ENCODE measurements around the gene LBX2. TPM values are rescaled to one million over a fixed set of nuclear protein-coding genes. Genes with fewer than 3 reads are reported as not detected.

The LBX2 gene
- total RNA-seq, 2 experiments from 2014 or later, result 0.31 TPM; not detected in 1

DNA sequence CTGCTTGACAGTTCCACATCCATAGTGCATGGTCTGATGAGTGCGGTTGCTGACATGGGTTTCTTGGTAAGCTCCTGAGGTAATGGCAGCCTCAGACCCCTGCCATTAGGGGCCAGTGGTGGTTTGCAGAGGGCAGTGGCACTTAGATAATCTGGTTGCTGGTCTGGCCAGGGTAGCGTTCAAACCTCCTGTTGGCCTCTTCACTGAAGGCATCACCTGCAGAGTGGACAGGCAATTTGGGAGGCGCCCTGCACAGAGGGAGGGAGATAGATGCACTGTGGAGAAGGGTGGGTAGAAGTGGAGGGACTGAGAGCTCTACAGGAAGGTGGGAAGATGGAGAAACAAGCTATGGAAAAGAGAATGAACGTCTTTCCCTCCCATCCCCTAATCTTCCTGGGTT lies 34.1 kb upstream of the LBX2 start:
- Mint-ChIP-seq H3K27me3 (ENCODE audit: low read depth) (peaks cover 4% of the 10 kb centered on the region), H3K4me1 (ENCODE audit: low read depth) (peaks cover 21% of the 10 kb centered on the region), H3K4me3 (no peak overlapping the region), H3K36me3 (ENCODE audit: low read depth) (peaks cover 21% of the 10 kb centered on the region), H3K27ac (no peak overlapping the region), H3K9me3 (no peaks in the 10 kb centered on the region)
- CTCF ChIA-PET, result interaction anchor here (1.9 to 4.4 kb wide), 4 partner anchors 12 to 53 kb away, joined by 4 to 50 read pairs (median 24); partner anchors contain the start of genes CCDC142 and TTC31
- intact Hi-C loops (cut with micrococcal nuclease), result loop anchor here (5.0 to 10.0 kb wide), 4 partner anchors 36 to 709 kb away; partner anchors contain the start of genes LBX2 and STAMBP
- DNase-seq, result no peak

DNA sequence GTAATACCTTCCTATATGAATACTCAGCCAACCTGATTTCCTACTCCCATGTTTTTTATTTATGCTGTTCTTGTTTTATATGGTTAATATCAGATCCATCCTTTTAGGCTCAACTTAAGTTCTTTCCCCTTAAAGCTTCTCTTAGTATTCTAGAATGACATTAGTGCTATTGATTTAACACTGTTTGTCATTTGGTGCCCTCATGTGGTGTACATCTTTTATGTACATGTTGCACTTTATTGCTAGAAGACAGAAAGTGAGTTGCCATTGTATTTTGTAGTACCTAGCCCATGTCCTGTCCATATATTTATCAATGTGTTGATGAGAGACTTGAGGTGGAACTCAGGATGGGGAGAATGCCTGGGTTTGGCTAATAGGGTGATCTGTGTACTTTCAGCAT lies 32.8 kb upstream of the LBX2 start:
- intact Hi-C loops (cut with micrococcal nuclease), result loop anchor here (1.0 to 10.0 kb wide), 5 partner anchors 35 to 707 kb away; partner anchors contain the start of genes LBX2 and STAMBP
- peaks cover 34% of the 10 kb centered on the region for H3K36me3 Mint-ChIP-seq (ENCODE audit: low read depth)
- peak overlapping the region; percentile 35 for H3K4me3 Mint-ChIP-seq
- H3K4me1 Mint-ChIP-seq (ENCODE audit: low read depth), result peaks cover 33% of the 10 kb centered on the region
- DNase-seq, result no peak
- H3K9me3 Mint-ChIP-seq, result no peaks in the 10 kb centered on the region
- peak overlapping the region; percentile 2 for H3K27ac Mint-ChIP-seq
- CTCF ChIA-PET, result interaction anchor here (0.5 to 4.4 kb wide), 18 partner anchors 10 to 197 kb away, joined by 3 to 50 read pairs (median 4); partner anchors contain the start of genes CCDC142, MRPL53, TTC31 and WBP1
- no peaks in the 10 kb centered on the region for H3K27me3 Mint-ChIP-seq (ENCODE audit: low read depth)

DNA sequence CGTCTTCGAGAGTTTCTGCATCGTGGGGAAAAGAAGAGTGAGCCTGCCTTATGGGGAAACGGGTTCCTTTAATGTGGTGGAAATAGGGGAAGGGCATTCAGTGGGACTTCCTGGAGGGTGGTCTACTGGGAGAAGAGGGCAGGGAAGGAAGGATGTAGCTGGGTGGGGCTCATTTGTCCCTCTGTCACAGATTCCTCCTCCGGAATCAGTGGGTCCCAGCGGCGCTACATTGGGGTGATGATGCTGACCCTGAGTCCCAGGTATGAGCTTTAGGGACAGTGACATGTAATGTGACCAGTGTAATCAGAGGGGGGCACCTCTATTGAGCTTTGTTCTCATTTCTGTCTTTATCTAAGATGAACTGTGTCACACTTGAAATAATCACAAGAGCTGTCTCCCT lies 32.3 kb upstream of the LBX2 start:
- peak overlapping the region; percentile 2 for H3K27ac Mint-ChIP-seq
- no peaks in the 10 kb centered on the region for H3K27me3 Mint-ChIP-seq (ENCODE audit: low read depth)
- no peak for DNase-seq
- CTCF ChIA-PET, result interaction anchor here (0.5 to 4.4 kb wide), 21 partner anchors 10 to 197 kb away, joined by 3 to 50 read pairs (median 3); partner anchors contain the start of genes CCDC142, MRPL53, TTC31 and WBP1
- no peaks in the 10 kb centered on the region for H3K9me3 Mint-ChIP-seq
- H3K4me1 Mint-ChIP-seq (ENCODE audit: low read depth), result peaks cover 36% of the 10 kb centered on the region
- H3K4me3 Mint-ChIP-seq, result peak overlapping the region; percentile 34
- peaks cover 39% of the 10 kb centered on the region for H3K36me3 Mint-ChIP-seq (ENCODE audit: low read depth)
- intact Hi-C loops (cut with micrococcal nuclease), result loop anchor here (1.0 to 10.0 kb wide), 6 partner anchors 34 to 707 kb away; partner anchors contain the start of genes HK2, LBX2 and STAMBP

DNA sequence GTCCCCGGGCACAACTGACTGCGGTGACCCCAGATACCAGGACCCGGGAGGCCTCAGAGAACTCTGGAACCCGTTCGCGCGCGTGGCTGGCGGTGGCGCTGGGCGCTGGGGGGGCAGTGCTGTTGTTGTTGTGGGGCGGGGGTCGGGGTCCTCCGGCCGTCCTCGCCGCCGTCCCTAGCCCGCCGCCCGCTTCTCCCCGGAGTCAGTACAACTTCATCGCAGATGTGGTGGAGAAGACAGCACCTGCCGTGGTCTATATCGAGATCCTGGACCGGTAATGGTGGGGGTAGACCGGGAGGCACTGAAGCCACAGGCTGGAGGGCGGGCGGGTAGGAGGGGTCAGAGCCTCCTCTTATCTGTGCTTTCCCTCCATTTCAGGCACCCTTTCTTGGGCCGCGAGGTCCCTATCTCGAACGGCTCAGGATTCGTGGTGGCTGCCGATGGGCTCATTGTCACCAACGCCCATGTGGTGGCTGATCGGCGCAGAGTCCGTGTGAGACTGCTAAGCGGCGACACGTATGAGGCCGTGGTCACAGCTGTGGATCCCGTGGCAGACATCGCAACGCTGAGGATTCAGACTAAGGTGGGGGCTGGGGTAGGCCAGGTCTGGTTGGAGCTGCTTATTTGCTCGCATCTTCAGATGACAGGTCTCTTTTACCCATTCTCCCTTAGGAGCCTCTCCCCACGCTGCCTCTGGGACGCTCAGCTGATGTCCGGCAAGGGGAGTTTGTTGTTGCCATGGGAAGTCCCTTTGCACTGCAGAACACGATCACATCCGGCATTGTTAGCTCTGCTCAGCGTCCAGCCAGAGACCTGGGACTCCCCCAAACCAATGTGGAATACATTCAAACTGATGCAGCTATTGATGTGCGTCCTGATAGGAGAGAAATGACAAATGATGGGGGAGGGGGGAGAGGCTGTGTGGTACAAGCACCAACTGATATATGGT lies 31.1 kb upstream of the LBX2 start:
- peaks cover 48% of the 10 kb centered on the region for H3K36me3 Mint-ChIP-seq (ENCODE audit: low read depth)
- CTCF ChIA-PET, result interaction anchor here (0.9 to 4.4 kb wide), 10 partner anchors 21 to 61 kb away, joined by 3 to 50 read pairs (median 6); partner anchors contain the start of genes CCDC142 and TTC31
- peak overlapping the region; percentile 98 for H3K4me3 Mint-ChIP-seq
- peak overlapping the region; percentile 84 for H3K27ac Mint-ChIP-seq
- peaks cover 40% of the 10 kb centered on the region for H3K4me1 Mint-ChIP-seq (ENCODE audit: low read depth)
- intact Hi-C loops (cut with micrococcal nuclease), result loop anchor here (2.0 to 10.0 kb wide), 5 partner anchors 33 to 706 kb away; partner anchors contain the start of genes HK2, LBX2 and STAMBP
- no peaks in the 10 kb centered on the region for H3K27me3 Mint-ChIP-seq (ENCODE audit: low read depth)
- peak; percentile 77 for DNase-seq
- H3K9me3 Mint-ChIP-seq, result no peaks in the 10 kb centered on the region

DNA sequence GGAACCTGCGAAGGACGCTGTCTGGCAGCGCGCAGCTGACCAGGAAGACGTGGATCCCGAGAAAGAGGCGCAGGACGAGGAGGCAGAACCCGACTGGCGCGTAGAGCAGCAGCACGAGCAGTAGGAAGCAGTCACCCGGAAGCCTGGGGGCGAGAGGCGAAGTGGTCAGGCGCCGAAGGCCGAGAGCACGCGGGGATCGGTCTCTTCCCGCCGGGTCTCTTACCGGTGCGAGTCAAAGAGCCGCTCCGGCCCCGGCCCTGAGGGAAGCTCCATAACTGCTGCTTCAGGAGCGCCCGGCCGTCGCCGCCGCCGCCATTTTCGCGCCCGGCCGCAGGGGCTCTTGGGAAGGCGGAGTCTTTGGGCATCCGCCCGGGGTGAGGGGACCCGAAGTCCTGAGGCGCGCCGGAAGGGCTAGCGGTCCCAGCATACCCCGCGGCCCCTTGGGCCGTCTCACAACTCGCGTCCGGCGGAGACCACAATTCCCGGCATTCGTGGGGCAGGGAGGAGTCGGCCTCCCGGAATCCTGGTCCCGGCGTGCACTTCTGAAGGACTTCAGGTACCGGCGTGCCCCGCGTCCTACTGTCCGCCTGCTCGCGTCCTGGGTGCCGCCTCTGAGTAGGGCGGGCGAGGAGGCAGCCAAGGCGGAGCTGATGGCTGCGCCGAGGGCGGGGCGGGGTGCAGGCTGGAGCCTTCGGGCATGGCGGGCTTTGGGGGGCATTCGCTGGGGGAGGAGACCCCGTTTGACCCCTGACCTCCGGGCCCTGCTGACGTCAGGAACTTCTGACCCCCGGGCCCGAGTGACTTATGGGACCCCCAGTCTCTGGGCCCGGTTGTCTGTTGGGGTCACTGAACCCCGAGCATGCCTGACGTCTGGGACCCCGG lies 30.2 kb upstream of the LBX2 start, which contains the start of the genes AUP1 and HTRA2:
Gene AUP1 (minus strand): TSS at position 350 of the 882 bp plus-strand sequence. CDS start 77 bp downstream, at position 273.
Gene HTRA2 (plus strand): TSS at position 577 of the 882 bp plus-strand sequence. CDS start 74 bp downstream, at position 651.
- peak within 1 kb of the TSS; percentile 91 for H3K27ac Mint-ChIP-seq
- CTCF ChIA-PET, result interaction anchor here (0.9 to 4.4 kb wide), 10 partner anchors 9 to 60 kb away, joined by 3 to 39 read pairs (median 4); partner anchors contain the start of genes CCDC142 and TTC31
- H3K9me3 Mint-ChIP-seq, result no peaks in the 10 kb centered on the region
- intact Hi-C loops (cut with micrococcal nuclease), result loop anchor here (1.0 to 10.0 kb wide), 14 partner anchors 13 to 705 kb away; partner anchors contain the start of genes C2orf81, DOK1, HK2 and INO80B
- peaks cover 40% of the 10 kb centered on the region for H3K4me1 Mint-ChIP-seq (ENCODE audit: low read depth)
- H3K36me3 Mint-ChIP-seq (ENCODE audit: low read depth), result peaks cover 48% of the 10 kb centered on the region
- H3K27me3 Mint-ChIP-seq (ENCODE audit: low read depth), result no peaks in the 10 kb centered on the region
- DNase-seq, result peak; percentile 96
- peak within 1 kb of the TSS; percentile 98 for H3K4me3 Mint-ChIP-seq

DNA sequence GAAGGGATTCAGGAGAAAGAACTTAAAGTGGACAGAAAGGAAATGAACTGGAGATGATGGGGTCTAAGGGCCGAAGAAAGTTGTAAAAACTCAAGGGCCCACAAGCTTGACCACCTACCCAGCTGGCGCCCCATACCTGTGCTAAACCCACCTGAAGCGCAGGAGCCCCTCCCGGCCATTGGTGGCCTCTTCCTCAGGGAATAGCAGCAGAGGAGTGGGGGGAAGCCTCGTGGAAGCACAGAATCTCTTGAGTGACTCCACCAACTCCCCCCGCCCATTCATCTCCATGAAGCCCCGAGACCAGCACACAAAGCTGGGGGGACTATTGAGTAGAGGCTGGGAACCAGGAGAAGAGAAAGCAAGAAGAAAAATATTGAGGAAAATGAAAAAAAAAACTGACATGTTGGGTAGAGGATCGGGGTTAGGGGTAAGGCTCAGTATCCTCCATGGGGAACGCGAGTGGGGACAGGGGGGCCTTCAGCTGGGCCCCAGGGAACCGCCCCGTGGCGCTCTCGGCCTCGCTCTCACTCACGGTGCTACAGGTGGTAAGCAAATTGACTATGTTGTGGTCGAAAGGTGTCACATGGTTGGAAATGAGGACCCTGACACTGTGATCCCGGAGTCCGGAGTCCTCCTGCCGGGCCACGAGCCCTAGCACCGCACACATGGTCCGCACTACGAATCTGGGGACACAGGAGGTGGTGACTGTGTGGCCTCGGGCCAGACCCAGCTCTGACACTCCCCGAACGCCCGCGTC lies 29.4 kb upstream of the LBX2 start:
- no peaks in the 10 kb centered on the region for H3K27me3 Mint-ChIP-seq (ENCODE audit: low read depth)
- peaks cover 40% of the 10 kb centered on the region for H3K4me1 Mint-ChIP-seq (ENCODE audit: low read depth)
- H3K4me3 Mint-ChIP-seq, result peak overlapping the region; percentile 98
- CTCF ChIA-PET, result interaction anchor here (0.9 to 2.7 kb wide), 8 partner anchors 10 to 61 kb away, joined by 3 to 10 read pairs (median 4); partner anchors contain the start of genes CCDC142 and TTC31
- no peaks in the 10 kb centered on the region for H3K9me3 Mint-ChIP-seq
- H3K36me3 Mint-ChIP-seq (ENCODE audit: low read depth), result peaks cover 48% of the 10 kb centered on the region
- H3K27ac Mint-ChIP-seq, result peak overlapping the region; percentile 91
- intact Hi-C loops (cut with micrococcal nuclease), result loop anchor here (1.0 to 2.0 kb wide), 9 partner anchors 12 to 136 kb away; partner anchors contain the start of genes C2orf81, DOK1, INO80B and PCGF1
- DNase-seq, result peak; percentile 45

DNA sequence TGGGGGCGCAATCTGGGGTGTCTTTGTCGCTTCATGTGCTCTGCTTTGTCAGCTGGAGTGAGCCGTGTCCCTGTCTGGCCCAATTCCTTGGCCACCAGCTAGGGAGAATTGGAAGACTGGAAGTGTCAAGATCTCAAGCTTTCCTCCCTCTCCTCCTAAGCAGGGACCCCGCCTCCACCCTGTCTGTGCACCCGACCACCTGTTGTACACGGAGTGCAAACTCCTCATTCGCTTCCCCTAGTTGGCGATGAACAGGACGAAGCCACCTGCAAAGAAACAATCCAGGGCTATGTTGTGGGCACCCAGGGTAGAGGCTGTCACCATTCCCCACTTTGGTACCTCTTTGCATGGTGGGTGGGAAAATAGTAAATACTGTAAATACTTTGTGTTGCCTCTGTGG lies 28.3 kb upstream of the LBX2 start:
- H3K27me3 Mint-ChIP-seq (ENCODE audit: low read depth), result no peaks in the 10 kb centered on the region
- no peak for DNase-seq
- H3K4me1 Mint-ChIP-seq (ENCODE audit: low read depth), result peaks cover 40% of the 10 kb centered on the region
- H3K36me3 Mint-ChIP-seq (ENCODE audit: low read depth), result peaks cover 48% of the 10 kb centered on the region
- intact Hi-C loops (cut with micrococcal nuclease), result loop anchor here (2.0 kb wide), 1 partner anchor 73 kb away; the partner anchor contains the start of gene INO80B
- no peaks in the 10 kb centered on the region for H3K9me3 Mint-ChIP-seq
- H3K27ac Mint-ChIP-seq, result no peak overlapping the region
- H3K4me3 Mint-ChIP-seq, result peak overlapping the region; percentile 98
- CTCF ChIA-PET, result interaction anchor here (0.7 to 1.7 kb wide), 2 partner anchors 58 to 298 kb away, joined by 4 to 6 read pairs; no protein-coding TSS in a partner anchor

DNA sequence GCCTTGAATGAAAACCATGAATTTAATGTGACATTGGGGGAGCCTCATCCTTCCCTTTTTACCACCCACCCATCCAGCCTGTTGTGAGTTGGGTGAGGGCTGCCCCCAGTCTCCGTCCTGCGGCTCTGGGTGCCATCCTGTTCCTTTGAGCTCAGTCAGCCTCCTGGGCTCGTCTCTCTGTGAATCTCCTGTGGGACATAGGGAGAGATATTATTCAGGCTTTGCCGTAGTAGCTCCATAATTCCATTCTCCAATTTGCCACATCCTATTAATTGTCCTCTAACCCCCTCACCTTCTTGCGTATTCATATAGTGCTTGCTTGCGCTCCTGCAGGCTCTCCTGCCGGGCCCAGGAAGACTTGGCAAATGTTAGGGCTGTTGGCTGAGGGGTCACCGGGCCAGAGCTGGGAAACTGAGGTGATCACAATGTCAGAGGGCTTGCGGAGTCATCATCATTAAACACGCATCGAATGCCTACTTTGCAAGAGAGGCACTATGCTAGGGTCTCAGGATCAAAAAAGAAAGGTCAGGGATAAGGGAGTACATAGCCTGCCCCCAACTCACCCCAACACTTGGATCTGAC lies 27.3 kb upstream of the LBX2 start:
- H3K4me1 Mint-ChIP-seq (ENCODE audit: low read depth), result peaks cover 35% of the 10 kb centered on the region
- CTCF ChIA-PET, result interaction anchor here (1.1 kb wide), 1 partner anchor 62 kb away, joined by 5 read pairs; no protein-coding TSS in a partner anchor
- H3K27ac Mint-ChIP-seq, result no peak overlapping the region
- intact Hi-C loops (cut with micrococcal nuclease), result no loop called here
- DNase-seq, result no peak
- peaks cover 39% of the 10 kb centered on the region for H3K36me3 Mint-ChIP-seq (ENCODE audit: low read depth)
- no peaks in the 10 kb centered on the region for H3K9me3 Mint-ChIP-seq
- H3K4me3 Mint-ChIP-seq, result no peak overlapping the region
- no peaks in the 10 kb centered on the region for H3K27me3 Mint-ChIP-seq (ENCODE audit: low read depth)

DNA sequence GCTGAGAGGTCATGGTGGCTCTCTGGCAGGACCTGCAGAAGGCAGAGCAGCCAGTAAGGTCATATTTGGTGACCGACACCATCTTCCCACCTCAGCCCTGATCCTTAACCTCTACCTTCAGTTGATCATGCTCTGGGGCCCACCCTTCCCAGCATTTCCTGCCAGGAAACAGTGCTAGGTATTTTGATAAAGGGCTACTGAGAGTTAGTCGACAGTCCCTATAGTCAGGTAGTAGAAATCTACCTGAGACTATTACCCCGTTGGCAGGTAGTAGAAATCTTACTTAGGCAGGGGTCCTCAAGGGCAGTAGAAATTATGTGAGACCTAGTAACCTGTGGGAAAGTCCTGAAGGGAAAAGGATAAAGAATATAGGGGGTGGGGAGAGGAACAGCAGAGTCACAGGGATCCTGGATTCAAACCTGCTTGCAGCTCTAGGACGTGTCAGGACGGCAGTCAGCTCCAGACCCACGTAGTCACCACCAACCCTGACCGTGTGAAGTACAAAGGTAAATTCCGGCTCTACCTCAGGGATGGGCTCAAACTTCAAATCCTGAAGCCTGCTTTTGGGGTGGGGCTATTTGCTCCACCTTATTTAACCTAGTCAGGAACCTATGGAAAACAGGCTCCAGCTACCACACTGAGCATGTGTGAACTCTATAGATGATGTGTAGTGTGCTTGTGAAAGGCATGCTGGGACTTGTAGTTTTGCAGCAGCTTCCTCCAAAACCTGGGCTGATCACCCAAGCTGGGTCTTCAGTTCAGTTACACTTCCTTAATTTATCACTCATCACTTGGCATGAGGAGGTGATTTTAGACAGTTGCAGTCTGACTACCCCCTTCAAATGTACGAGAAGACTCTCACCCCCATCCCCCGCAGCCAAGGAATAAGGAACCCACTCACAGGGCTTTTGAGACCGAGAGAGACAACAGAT lies 26.6 kb upstream of the LBX2 start, which contains the start of gene DQX1:
Gene DQX1 (minus strand): TSS at position 515 of the 932 bp plus-strand sequence. CDS start 502 bp downstream, at position 13.
- H3K27ac Mint-ChIP-seq, result peak within 1 kb of the TSS; percentile 9
- no peaks in the 10 kb centered on the region for H3K27me3 Mint-ChIP-seq (ENCODE audit: low read depth)
- H3K4me1 Mint-ChIP-seq (ENCODE audit: low read depth), result peaks cover 27% of the 10 kb centered on the region
- peak; percentile 33 for DNase-seq
- H3K9me3 Mint-ChIP-seq, result no peaks in the 10 kb centered on the region
- CTCF ChIA-PET, result interaction anchor here (1.1 kb wide), 1 partner anchor 62 kb away, joined by 5 read pairs; no protein-coding TSS in a partner anchor
- H3K4me3 Mint-ChIP-seq, result no peak within 1 kb of the TSS
- intact Hi-C loops (cut with micrococcal nuclease), result no loop called here
- H3K36me3 Mint-ChIP-seq (ENCODE audit: low read depth), result peaks cover 36% of the 10 kb centered on the region

Data from activated naive CD4-positive, alpha-beta T cell treated with anti-CD3 and anti-CD28 coated beads for 36 hours (primary cell).